GM19324 (cell line): ENCODE results near the gene HAND2.

Experiments
- ATAC-seq: cut with Tn5 transposase; IDR thresholded peaks from one replicate; pipeline ENCODE4 v1.9.1; 2021; ENCODE audit warnings: mild to moderate bottlenecking, moderate library complexity; ENCODE audit not compliant: unreplicated experiment, low FRiP score

HAND2 gene

GRCh38 chr4:173482330-173482931 lies 47.6 kb downstream of the HAND2 start:
- ATAC-seq = no peak

DNA sequence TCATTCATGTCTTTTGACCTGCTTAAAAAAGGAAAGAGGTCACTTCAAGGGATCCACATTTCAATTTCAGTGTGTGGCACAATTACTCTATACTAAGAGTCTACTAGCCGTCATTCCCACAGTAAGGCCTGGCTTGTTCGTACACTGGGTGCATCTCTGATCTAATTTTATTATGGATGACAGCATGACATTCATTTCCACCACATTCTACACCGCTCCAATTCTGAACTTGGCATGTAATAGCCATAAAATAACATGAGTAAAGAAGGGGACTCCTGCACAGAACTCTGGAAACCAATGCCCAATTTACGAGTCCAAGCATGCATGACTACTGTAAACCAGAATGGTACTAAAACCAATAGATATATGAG lies 51.1 kb downstream of the HAND2 start:
- ATAC-seq = no peak

DNA sequence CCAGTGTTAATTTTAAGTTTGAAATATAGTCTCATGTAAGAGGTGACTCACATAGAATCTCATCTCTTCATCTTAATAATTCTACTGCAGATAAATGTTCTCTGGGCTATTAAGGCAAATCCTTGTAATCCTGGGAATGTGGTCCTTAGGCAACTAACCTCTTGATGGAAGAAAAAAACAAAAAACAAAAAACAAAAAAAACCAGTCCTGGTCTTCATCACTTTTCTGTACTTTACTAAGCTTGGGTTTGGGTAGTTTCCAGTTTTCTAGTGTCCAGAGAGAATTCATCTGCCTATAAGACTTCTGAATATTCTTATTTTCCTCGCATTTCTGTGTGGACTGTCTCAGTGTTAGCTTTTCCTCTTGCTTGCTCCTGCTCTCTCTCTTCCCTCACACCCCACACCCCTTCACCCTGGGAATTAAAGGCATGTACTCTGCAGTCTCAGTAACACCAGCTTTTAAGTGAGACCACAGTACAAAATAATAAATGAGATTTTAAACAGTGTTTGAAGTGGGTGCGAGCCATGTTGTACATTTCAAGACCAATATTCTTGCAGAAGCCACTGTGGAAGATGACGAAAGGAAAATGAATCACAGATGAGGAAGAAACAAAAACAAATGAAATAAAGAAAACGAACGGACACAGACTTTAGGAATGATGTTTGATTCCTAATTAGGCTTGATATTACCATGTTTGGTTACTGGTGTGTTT lies 51.7 kb downstream of the HAND2 start:
- ATAC-seq = no peak

DNA sequence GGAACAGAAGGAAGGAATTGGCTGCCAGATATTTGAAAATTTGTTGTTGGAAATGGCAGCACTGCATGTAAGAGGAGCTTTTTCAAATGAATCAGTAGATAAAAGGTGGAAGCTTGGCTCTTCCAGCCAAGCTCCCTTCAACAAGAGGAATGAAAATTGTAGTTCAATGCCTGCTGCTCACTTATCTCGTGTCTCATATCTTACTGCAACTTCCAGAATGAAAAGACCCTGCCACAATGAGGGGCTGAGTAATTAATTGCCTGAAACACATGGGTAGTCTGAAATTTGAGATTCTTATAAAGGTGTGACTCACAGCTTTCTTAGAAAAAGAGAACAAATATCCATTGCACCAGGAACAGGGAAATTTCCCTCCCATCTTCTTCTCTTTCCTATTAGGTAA lies 53.0 kb downstream of the HAND2 start:
- ATAC-seq = no peak
